GM19395 (cell line): ENCODE measurements around the gene CLEC16A.

Experiments
- ATAC-seq: cut with Tn5 transposase; IDR thresholded peaks from one replicate; pipeline ENCODE4 v1.9.1; 2021; ENCODE audit warnings: mild to moderate bottlenecking, moderate library complexity; ENCODE audit not compliant: unreplicated experiment

Gene CLEC16A

DNA sequence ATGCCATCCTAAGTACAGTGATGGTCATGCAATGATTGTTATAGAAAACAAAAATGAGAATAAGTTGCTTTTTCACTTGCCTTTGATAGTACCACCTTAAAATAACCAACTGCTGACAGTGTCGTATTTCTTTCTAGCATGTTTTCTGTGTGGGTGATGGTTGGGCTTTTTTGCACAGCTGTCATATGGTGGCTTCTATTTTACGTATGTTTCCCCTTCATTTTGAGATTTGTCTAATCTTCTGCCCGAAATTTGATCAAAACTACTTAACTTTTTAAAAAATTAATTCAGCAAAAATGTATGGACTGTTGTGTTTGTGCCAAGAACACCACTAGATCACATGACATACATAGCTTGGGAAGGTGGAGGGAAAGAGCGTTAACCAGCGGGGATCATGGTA is 90.7 kb downstream of the CLEC16A start:
- ATAC-seq: no peak

DNA sequence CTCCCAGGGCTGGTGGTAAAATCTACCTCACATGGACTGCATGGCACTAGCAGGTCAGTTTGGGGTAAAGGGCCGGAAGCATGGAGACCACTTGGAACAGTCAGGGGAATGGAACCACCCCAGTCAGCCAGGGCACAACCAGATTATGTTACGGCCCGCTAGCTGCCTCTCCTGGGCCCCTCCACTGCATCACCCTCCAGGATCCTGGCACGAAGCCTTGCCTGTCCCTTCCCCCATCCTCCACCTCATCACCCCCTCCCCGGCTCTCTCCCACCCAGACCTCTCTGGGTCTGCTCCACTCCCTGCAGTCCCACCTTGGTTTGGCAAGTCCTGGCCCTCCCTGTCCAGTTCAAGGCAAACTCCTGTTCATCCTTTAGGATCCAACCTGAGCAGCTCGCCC is 91.7 kb downstream of the CLEC16A start:
- no peak for ATAC-seq

DNA sequence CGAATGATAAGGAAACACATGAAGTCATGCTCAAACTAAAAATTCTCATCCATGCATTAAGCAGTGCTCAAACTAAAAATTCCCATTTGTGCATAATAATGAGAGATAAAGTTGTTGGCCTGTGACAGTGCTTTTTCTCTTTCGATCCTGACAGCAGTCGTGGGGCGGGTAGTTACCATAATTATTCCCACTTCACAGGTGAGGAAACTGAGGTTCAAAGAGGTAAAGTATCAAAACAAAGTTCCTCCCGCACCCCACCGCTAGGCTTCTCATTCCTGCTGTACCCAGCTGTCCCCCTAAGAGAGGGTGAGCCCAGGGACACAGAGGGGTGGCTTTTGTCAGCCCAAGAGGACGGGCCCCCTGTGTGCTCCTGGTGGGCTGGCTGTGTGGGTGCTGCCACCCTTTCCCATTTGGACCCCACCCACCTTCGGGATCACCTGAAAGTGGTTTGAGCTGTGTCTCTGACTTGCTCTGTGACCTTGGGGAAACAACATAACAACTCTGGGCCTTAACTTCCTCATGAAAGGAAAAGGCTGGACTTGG is 92.6 kb downstream of the CLEC16A start:
- ATAC-seq: no peak

DNA sequence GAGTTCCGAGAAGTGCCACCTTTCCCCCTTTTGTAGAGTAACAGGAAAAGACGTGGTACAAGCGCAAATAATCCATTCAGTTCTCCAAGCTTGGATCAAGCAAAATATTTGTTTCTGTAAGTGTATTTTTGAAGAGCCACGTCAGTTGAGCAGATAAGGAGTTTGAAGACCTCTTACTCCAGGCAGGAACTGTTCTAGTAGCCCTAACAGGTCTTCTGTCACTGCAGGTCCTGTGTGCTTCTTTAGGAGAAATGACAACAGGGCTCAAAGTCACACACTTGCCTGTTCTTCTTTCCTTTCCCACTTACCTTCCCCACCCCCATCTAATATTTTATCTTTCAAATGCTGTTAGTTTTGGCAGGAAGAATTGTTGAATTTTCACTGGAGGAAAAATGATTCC is 93.9 kb downstream of the CLEC16A start:
- ATAC-seq: no peak

DNA sequence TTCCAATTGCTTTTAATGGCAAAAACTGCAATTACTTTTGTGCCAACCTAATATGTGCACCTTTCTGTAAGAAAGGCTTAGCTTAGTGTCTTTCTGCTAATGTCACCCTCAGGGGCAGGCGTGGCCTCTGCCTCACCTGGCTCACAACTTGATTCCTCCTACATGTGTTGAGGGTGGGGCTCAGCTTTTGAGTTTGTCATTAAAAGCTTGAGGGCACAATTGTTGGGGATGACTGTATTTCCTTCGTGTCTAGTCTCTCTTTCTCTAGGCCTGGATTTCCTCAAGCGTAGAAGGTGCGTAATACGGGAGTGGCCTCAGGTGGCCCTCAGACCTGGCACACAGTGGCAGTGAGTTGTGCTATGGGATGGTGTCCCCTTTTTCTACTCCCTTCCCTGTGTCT is 94.4 kb downstream of the CLEC16A start:
- ATAC-seq: no peak

DNA sequence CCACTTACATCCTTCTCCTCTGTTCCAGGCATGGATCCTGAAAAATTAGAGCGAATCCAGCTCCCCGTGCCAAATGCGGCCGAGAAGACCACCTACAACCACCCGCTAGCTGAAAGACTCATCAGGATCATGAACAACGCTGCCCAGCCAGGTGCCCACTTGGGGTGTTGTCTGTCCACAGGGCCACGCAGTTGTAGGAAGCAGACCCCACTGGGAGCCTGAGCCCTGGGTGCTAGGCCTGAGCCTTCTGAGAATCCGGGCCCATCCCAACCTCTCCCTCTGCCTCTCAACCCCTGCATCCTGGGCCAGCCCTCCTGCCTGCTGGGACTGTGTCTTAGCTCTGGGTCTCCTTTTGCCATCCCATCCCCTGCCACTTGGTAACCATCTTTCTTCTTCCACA is 95.4 kb downstream of the CLEC16A start:
- ATAC-seq: no peak

DNA sequence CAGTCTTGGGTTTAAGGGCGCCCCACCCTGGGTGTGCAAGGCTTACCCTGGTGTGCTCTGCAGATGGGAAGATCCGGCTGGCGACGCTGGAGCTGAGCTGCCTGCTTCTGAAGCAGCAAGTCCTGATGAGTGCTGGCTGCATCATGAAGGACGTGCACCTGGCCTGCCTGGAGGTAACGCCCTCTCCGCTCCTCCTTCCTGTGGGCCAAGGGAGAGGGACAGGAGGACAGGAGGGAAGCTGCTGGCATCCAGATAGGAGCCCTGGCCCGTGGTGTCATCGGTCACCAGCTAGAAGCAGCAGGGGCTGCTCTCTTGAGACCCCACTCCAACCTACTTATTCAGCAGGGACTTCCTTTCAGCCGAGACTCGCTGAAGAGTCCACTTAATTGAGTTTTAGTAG is 97.8 kb downstream of the CLEC16A start:
- no peak for ATAC-seq

DNA sequence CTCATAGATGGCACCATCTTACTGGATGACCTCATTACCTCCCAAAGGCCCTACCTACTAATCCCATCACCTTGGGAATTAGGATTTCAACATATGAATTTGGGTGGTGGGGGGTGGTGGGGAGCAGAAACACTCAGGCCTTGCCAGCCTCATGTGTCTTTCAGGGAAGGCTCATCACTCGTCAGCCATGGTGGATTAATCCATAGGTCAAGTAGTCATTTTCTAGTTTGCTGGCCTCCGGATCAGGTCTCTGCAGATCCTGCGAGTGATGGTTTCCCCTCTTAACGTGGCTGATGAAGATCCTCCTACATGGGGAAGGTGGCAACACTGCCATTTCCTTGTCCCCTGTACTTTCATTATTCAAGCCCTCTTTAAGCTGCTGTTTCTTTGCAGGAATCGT is 101.1 kb downstream of the CLEC16A start:
- ATAC-seq: no peak

DNA sequence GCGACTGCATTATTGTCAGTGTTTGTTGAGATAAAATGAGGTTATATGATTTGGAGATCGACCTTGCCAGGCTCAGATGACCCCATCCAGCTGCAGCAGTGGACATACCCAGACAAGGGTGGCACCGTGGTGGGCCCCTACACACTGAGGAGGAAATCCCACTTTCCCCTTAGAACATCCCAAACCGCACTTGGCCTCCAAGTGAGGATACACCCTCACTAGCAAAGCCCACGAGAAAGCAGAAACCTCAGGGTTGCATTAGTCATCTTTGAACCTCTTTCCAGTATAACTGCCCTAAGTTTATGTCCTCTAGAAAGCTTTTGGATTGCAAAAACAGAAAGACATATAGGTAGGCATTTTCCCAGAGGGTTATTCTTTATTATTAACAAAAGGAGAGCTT is 101.5 kb downstream of the CLEC16A start:
- ATAC-seq: no peak

DNA sequence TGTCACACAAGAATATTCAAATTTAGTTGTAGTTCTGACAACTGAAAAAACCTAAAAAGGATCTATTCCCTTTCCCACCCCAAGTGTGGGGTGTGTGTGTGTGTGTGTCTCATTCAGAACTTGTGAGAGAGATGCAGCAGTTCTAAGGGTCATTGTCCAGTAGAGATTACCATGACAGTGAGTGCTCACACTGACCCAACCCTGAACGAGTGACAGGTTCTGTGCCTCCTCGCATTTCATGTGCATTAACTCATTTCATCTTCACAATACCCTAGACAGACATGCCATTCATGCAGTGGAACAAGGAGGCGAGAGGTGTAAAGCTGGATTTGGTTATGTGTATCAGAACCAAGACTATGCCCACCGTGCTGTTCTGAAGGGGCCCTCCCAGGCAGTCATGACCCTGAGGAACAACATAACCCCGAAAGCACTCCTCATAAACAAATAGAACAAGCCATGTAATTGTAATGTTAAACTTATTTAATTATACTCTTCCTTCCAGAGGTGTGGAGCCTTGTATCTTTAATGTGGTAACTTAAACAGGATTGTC is 102.1 kb downstream of the CLEC16A start:
- no peak for ATAC-seq

DNA sequence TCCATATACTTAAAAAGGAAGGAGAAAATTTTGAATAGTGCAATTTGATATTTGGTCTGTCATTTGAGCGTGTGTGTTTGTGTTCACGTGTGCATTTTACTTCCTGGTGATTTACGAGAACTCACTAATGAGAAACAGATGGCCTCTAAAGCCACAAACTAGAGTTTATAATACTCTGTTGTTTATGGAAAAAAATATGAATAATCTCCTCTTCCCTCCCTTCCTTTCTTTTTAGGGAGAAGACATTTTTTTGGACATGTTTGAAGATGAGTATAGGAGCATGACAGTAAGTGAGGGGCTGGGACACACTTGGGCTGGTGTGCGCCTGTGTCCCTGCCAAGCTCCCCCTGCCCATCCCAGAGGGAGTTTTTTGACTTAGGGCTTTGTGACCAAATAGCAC is 102.7 kb downstream of the CLEC16A start:
- no peak for ATAC-seq

DNA sequence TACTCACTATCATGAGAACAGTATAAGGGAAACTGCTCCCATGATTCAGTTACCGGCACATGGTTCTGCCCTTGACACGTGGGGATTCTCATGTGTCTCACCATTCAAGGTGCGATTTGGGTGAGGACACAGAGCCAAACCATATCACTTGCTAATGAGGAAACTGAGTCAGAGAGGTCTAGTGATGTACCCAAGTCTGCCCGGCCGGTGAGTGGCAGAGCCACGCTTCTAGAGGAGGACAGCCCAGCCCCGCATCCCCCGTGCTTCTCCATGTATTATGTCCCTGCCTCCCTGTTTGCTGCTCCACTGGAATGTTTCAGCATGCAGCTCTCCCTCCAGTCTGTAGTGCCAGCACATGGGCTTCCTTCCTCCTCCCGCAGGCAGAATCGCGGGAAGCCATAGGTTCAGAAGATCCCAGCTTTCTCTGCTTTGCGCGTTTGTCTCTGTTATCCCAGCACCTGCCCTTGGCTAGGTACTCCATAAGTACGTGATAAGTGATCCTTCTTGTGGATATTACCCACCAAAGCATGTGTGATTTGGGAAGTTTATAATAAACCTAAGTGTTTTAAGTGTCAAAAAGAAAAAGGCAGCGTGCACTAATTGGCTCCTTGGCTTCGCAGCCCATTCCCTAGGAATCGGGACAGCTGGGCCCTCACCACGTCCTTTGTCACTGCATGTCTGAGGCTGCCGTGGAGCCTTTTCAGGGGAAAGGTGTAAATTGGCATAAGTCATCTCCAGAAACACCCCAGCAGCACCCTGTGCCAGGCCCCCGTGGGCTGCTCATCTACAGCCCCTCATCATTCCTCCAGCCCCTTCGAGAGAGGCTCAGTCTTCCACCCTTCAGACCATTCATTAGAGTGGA is 103.8 kb downstream of the CLEC16A start:
- ATAC-seq: no peak

DNA sequence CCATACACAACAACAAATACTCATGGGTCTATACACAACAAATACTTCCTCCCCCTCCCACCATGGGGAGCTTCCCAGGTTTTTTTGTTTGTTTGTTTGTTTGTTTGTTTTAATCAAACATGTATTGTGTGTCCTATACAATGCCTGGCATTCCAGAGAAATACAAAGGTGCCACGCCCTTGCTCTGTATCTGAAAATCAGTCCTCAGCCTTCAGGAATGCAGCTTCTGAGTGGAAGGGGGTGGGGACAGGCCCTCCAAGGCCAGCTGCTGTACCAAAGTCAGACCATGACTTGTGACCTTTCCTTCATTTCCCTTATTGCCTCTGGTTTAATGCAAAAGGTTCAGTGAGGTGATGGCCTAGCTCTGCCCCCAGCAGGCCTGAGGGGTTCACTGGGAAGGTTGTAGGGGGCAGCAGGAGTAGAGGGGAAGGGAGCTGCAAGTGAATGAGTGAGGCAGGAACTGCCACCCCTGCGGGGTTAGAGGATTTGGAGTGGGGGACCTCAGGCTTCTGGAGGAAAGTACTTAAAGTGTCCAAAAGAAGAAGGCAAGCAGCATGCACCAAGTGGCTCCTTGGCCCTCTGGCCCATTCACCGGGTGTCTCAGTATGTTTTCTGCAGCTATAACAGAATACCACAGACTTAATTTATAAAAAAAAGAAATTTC is 105.2 kb downstream of the CLEC16A start:
- no peak for ATAC-seq

DNA sequence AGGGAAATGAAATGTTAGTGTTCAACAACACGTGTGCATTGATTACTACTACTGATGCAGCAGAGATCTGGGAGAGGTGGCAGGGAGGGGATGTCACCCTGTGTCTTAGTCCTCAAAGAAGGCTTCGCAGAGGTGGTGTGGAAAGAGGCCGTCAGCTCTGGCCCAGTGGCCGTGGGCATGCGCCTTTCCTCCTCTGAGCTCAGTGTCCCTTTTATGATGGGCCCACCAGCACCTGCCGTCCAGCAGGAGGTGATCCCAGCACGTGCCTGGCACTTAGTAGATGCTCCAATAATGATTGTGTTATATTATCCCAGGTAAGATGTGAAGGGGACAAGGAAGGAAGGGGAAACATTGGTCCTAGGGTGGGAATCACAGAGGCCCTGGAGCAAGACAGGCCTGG is 106.2 kb downstream of the CLEC16A start:
- ATAC-seq: no peak

DNA sequence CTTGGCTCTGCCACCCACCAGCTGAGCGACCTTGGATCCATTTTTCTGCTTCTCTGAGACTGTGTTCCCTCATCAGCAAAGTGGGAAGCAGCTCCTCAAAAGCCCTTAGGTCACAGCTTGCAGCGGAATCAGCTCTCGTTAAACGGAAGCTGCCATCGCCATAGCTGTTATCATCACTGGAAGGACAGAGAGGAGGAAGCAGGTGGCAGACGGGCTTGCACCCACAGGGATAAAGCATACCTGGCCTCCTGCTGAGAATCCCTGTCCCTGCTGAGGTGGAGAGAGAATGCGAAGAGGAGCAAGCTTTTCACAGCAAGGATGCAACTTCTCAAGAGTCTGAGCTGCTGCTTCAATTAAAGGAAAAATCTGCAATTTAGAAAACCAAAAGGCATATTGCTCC is 106.6 kb downstream of the CLEC16A start:
- no peak for ATAC-seq

DNA sequence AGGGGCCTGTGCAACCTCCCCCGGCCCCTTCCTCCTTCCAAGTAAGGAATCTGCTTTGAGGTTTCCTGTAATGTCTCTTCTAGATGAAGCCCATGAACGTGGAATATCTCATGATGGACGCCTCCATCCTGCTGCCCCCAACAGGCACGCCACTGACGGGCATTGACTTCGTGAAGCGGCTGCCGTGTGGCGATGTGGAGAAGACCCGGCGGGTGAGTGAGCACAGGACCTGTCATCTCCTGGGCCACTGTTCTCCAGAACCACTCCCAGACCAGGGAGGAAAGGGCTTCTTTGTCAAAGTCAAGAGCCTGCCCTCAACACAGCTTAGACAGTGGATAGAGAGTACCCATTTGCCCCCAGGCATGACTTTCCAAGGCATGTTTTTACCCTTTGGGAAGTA is 107.1 kb downstream of the CLEC16A start:
- no peak for ATAC-seq

DNA sequence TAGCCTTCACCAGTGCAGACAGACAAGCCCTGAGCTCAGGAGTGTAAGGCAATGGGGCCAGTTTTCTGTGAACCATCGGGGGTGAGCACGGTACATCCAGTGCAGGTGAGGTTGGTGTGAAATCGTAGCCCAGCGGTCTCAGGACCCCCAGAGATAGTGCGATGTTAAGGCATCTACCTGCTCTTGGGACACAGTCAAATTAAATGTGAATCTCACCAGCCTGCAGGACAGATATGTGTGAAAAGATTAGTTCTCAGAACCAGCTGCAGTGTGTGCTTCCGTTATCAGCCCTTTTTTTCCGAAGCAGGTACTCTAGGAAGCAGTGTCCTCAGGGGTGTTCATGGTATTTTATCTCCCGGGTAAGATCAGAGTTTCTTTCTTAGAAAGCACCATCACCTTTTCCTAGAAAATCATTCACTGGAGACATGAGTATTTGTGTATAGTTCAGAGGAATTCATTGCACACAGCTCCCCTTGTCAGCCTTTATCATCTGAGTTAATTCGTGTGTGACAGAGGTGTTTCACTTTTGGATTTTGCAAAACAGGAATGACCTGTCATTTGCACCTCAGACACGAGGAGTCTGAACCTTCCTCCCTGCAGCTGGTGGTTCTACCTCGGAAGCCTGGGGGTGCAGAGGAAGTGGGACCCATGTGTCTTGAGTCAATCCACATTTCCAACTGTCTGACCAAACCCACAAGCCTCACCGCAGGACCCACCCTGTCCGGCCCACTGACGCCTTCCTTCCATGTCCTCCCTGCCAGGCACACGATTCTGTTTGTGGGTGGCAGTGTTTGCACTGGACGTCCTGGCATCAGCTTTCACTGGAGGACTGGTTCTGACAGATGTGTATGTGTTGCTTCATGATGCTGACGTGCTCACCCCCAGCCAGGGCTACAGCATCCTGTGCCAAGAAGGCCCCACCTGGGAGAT is 107.8 kb downstream of the CLEC16A start:
- peak; percentile 87 for ATAC-seq

DNA sequence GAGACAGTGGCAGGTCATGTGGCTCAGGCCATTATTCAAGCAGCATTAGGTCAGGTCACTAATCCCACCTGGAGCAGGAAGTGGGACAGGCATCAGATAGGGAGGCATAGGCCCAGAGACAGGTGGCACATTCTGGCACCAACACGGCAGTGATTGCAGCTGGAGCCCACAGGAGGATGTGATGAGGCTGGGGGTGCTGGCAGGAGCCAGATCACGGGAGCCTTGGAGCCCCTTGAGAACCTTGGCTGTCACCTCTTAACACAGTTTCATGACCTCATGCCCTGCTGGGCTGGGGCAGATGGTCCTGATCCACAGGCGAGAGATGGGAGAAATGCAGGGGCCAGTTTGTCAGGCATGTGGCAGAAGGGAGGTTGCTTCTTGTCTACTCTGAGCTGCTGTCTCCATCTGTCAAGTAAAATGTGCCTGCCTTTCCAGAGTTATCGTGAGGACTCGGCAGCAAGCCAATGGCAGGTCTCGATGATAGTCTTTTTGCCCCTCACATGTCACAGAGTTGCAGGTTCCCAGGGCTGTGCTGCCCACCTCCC is 109.6 kb downstream of the CLEC16A start:
- ATAC-seq: no peak

DNA sequence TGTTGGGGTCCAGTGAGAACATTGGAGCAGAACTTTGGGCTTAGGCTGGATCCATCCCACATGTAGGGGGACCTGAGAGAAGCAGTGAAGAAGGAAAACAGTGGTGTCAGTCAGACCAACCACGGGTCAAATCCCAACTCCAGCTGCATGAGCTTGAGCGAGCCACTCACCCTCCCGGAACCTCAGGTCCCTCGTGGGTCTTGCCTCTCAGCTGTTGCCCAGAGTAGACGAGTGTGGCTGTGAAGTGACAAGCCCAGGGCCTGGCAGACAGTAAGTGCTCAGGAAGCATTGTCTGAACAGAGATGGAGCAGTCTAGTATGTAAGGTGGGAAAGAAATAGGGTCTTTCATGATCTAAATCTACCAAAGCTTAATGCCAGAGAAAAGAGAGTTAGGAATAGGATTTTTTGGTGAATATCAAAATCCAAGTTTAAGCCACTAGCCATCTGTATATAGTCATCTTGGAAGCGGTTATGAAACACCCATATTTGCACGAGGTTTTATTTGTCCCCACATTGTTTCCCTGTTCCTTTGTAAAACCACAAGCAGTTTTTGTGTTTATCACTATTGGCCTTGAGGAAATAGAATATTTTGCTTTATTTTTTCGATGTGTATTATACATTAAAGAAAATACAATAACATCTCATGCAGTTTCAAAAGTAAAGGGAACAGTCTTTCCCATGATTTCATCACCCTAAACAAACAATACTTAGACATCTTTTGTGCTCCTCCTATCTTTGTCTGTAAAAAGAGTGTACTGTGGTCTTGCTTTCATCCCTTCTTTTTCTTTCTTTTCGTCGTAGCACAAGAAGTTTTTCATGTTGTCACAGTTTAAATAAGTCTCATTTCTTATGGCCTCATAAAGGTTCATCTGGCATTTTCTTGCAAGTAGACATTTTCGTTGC is 112.0 kb downstream of the CLEC16A start:
- ATAC-seq: no peak
